Adrenal gland (tissue), 5 donors: Measurements from ENCODE around the gene CACNA1C.

Experiments
- CTCF ChIP-seq, 6 experiments: fragments of 450-650 bp in 4 of 6; fragments of 200-600 bp in 2 of 6; sonication (generic) in 1 of 6; IDR thresholded peaks; 1 replicate in 5 of 6; 2 replicates in 1 of 6; pipeline versions ENCODE4 v1.5.1 to v1.8.0; 2016 to 2021; ENCODE audit warnings: antibody characterized with exemption in 6 of 6, mild to moderate bottlenecking in 2 of 6, moderate library complexity in 1 of 6
- POLR2A ChIP-seq, 2 donors: fragments of 450-650 bp; IDR thresholded peaks; one replicate each; pipeline ENCODE4 v1.6.1; 2017; ENCODE audit warnings: antibody characterized with exemption in 2 of 2, mild to moderate bottlenecking in 2 of 2, moderate library complexity in 1 of 2
- donor health status: DM: no; HTN: no; CAD: no.

GRCh38 chr12:2312770-2313169 is 260.0 kb downstream of the CACNA1C start:
- TF ChIP-seq CTCF (IDR thresholded peaks at IDR 0.05) (no peak), POLR2A (IDR thresholded peaks at IDR 0.05) (no peak)
